Loucy (cell line): ENCODE data around the gene NPC1.
"Not testable (repeated sequence)": the region's sequence is repeated elsewhere in the genome, so short reads cannot be mapped to it uniquely, and the experiment has no call there.

Experiments
- H2AFZ ChIP-seq: fragments of 200-600 bp; sonication (generic); 2 replicates; pipeline ENCODE4 v1.6.0; 2016; ENCODE audit warnings: antibody characterized with exemption, mild to moderate bottlenecking, low read length, moderate library complexity
- H3F3A ChIP-seq: fragments of 200-600 bp; 2 replicates; pipeline ENCODE4 v1.6.0; 2016; ENCODE audit warnings: antibody characterized with exemption, low read depth, mild to moderate bottlenecking
- H3K27me3 ChIP-seq: fragments of 200-600 bp; sonication (generic); 2 replicates; pipeline ENCODE4 v1.6.1; 2014; ENCODE audit warnings: low read length, mild to moderate bottlenecking; ENCODE audit not compliant: insufficient read depth, poor library complexity, severe bottlenecking
- H3K36me3 ChIP-seq: fragments of 200-600 bp; sonication (generic); 2 replicates; pipeline ENCODE4 v1.6.1; 2016; ENCODE audit warnings: low read length; ENCODE audit not compliant: insufficient read depth
- H3K4me1 ChIP-seq: fragments of 200-600 bp; sonication (generic); 2 replicates; pipeline ENCODE4 v1.5.1; 2014; ENCODE audit warnings: low read length, mild to moderate bottlenecking; ENCODE audit not compliant: insufficient read depth, poor library complexity, severe bottlenecking
- H3K4me2 ChIP-seq: fragments of 200-600 bp; sonication (generic); 2 replicates; pipeline ENCODE4 v1.6.0; 2014; ENCODE audit warnings: antibody characterized with exemption, low read length, low read depth, mild to moderate bottlenecking; ENCODE audit not compliant: poor library complexity, severe bottlenecking
- H3K4me3 ChIP-seq: fragments of 200-600 bp; sonication (generic); 2 replicates; pipeline ENCODE4 v1.5.1; 2014; ENCODE audit warnings: low read length, mild to moderate bottlenecking, mixed read lengths; ENCODE audit not compliant: poor library complexity, severe bottlenecking
- H3K79me2 ChIP-seq: fragments of 200-600 bp; sonication (generic); 2 replicates; pipeline ENCODE4 v1.6.1; 2014; ENCODE audit warnings: low read length; ENCODE audit not compliant: insufficient read depth
- H3K9ac ChIP-seq: fragments of 200-600 bp; sonication (generic); 2 replicates; pipeline ENCODE4 v1.6.0; 2014; ENCODE audit warnings: mild to moderate bottlenecking, low read depth, low read length, moderate library complexity; ENCODE audit not compliant: poor library complexity, severe bottlenecking
- H3K9me2 ChIP-seq: fragments of 200-600 bp; sonication (generic); replicated peaks from 2 replicates; pipeline ENCODE4 v1.6.1; 2016; ENCODE audit warnings: low read depth, low read length, mixed read lengths
- H3K9me3 ChIP-seq: fragments of 200-600 bp; sonication (generic); 2 replicates; pipeline ENCODE4 v1.6.1; 2014; ENCODE audit warnings: mild to moderate bottlenecking, antibody characterized with exemption, low read length, low read depth; ENCODE audit not compliant: insufficient read depth
- H4K20me1 ChIP-seq: fragments of 200-600 bp; sonication (generic); 2 replicates; pipeline ENCODE4 v1.6.0; 2014; ENCODE audit warnings: antibody characterized with exemption, low read length, mild to moderate bottlenecking; ENCODE audit not compliant: insufficient read depth, poor library complexity, severe bottlenecking
- CTCF ChIP-seq: fragments of 200-600 bp; sonication (generic); conservative IDR thresholded peaks from 2 replicates; pipeline ENCODE4 v1.5.1; 2014; ENCODE audit warnings: mild to moderate bottlenecking, antibody characterized with exemption, low read length
- EZH2phosphoT487 ChIP-seq: fragments of 200-600 bp; IDR thresholded peaks from 2 replicates; pipeline ENCODE4 v1.6.1; 2018; ENCODE audit warnings: antibody characterized with exemption, mild to moderate bottlenecking, moderate library complexity, borderline replicate concordance

Gene NPC1

DNA sequence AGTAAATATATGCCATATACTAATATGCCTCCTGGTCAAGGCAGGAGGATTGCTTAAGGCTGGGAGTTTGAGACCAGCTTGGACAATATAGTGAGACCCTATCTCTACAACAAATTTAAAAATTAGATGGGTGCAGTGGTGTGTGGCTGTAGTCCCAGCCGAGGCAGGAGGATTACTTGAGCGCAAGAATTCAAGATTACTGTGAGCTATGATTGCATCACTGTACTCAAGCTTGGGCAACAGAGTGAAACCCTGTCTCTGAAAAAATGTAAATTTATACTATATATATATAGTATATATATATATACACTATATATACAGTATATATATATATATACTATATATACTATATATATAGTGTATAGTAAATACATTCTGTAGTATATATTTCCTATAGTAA, 30.0 kb upstream of the NPC1 start:
- Histone ChIP-seq H4K20me1 (no peaks in the 10 kb centered on the region), H3K9me3 (no peaks in the 10 kb centered on the region), H3K79me2 (no peaks in the 10 kb centered on the region), H2AFZ (no peak overlapping the region), H3K4me1 (no peaks in the 10 kb centered on the region), H3K9ac (no peak overlapping the region), H3K9me2 (no peaks in the 10 kb centered on the region), H3K4me2 (no peak overlapping the region), H3F3A (no peaks in the 10 kb centered on the region), H3K4me3 (no peak overlapping the region), H3K36me3 (no peaks in the 10 kb centered on the region), H3K27me3 (no peaks in the 10 kb centered on the region)
- TF ChIP-seq CTCF (no peak), EZH2phosphoT487 (no peak)

GRCh38 chr18:23614891-23615290, 28.6 kb upstream of the NPC1 start:
- no peaks in the 10 kb centered on the region for H3K4me1 ChIP-seq
- H3K27me3 ChIP-seq, result no peaks in the 10 kb centered on the region
- H3K4me2 ChIP-seq, result no peak overlapping the region
- no peaks in the 10 kb centered on the region for H3K36me3 ChIP-seq
- H4K20me1 ChIP-seq, result no peaks in the 10 kb centered on the region
- no peak overlapping the region for H2AFZ ChIP-seq
- H3K9me2 ChIP-seq, result no peaks in the 10 kb centered on the region
- H3K9me3 ChIP-seq, result no peaks in the 10 kb centered on the region
- no peak overlapping the region for H3K4me3 ChIP-seq
- H3K9ac ChIP-seq, result no peak overlapping the region
- H3K79me2 ChIP-seq, result no peaks in the 10 kb centered on the region
- no peaks in the 10 kb centered on the region for H3F3A ChIP-seq
- TF ChIP-seq CTCF, result no peak
- TF ChIP-seq EZH2phosphoT487, result no peak

GRCh38 chr18:23614413-23614812, 28.1 kb upstream of the NPC1 start:
- no peaks in the 10 kb centered on the region for H3K79me2 ChIP-seq
- H4K20me1 ChIP-seq, result no peaks in the 10 kb centered on the region
- H3K9me3 ChIP-seq, result no peaks in the 10 kb centered on the region
- TF ChIP-seq EZH2phosphoT487 (no peak), CTCF (no peak)
- no peak overlapping the region for H3K4me2 ChIP-seq
- no peaks in the 10 kb centered on the region for H3K27me3 ChIP-seq
- H3K9me2 ChIP-seq, result no peaks in the 10 kb centered on the region
- H3K9ac ChIP-seq, result no peak overlapping the region
- no peaks in the 10 kb centered on the region for H3F3A ChIP-seq
- no peak overlapping the region for H2AFZ ChIP-seq
- no peak overlapping the region for H3K4me3 ChIP-seq
- H3K4me1 ChIP-seq, result no peaks in the 10 kb centered on the region
- H3K36me3 ChIP-seq, result no peaks in the 10 kb centered on the region

- not testable (repeated sequence) for H4K20me1 ChIP-seq, H3K9me2 ChIP-seq, H3F3A ChIP-seq, H3K4me1 ChIP-seq, H3K27me3 ChIP-seq, H3K36me3 ChIP-seq, H3K79me2 ChIP-seq, H2AFZ ChIP-seq, H3K4me2 ChIP-seq, H3K9me3 ChIP-seq, H3K9ac ChIP-seq, H3K4me3 ChIP-seq
Observed at GRCh38 chr18:23613091-23613475, 26.8 kb upstream of the NPC1 start.
